ENCODE data around the gene ATP6V0E1. TPM values are rescaled to one million over a fixed set of nuclear protein-coding genes. Genes with fewer than 3 reads are reported as not detected.

ATP6V0E1 gene
- 135 and 154 TPM in 2 replicates for total RNA-seq (2014; rRNA removed; shearing (Covaris generic))
- polyA plus RNA-seq (2014; cell fraction: nucleus; rRNA removed): 64.5 and 65.5 TPM in 2 replicates

GRCh38 chr5:172983542-172984243, at the start of gene ATP6V0E1:
Gene ATP6V0E1, plus strand, starts transcription at chr5:172983771. Its CDS starts 90 bp downstream, at chr5:172983861.
- peak; percentile 91 for DNase-seq (ENCODE audit: extremely low read depth, low read depth)

- DNase-seq (ENCODE audit: extremely low read depth, low read depth): no peak
These were observed 48.5 kb upstream of the ATP6V0E1 start for GRCh38 chr5:172935096-172935495.

GRCh38 chr5:172936401-172936800, 47.2 kb upstream of the ATP6V0E1 start:
- no peak for DNase-seq (ENCODE audit: extremely low read depth, low read depth)

- DNase-seq (ENCODE audit: extremely low read depth, low read depth): no peak
These were observed 44.5 kb upstream of the ATP6V0E1 start for GRCh38 chr5:172939071-172939470.

GRCh38 chr5:172939611-172940267, 43.8 kb upstream of the ATP6V0E1 start:
- DNase-seq (ENCODE audit: extremely low read depth, low read depth): no peak

GRCh38 chr5:172940268-172941066, 43.1 kb upstream of the ATP6V0E1 start:
- DNase-seq (ENCODE audit: extremely low read depth, low read depth): no peak

GRCh38 chr5:172941067-172941516, 42.5 kb upstream of the ATP6V0E1 start:
- DNase-seq (ENCODE audit: extremely low read depth, low read depth): no peak

- DNase-seq (ENCODE audit: extremely low read depth, low read depth): no peak
These were observed 41.0 kb upstream of the ATP6V0E1 start for GRCh38 chr5:172942556-172942955.

- no peak for DNase-seq (ENCODE audit: extremely low read depth, low read depth)
These were observed 40.2 kb upstream of the ATP6V0E1 start for GRCh38 chr5:172943283-172943841.

- DNase-seq (ENCODE audit: extremely low read depth, low read depth): no peak
These were observed 39.7 kb upstream of the ATP6V0E1 start for GRCh38 chr5:172943906-172944305.

GRCh38 chr5:172944741-172945140, 38.8 kb upstream of the ATP6V0E1 start:
- DNase-seq (ENCODE audit: extremely low read depth, low read depth): no peak

- DNase-seq (ENCODE audit: extremely low read depth, low read depth): no peak
These were observed 38.4 kb upstream of the ATP6V0E1 start for GRCh38 chr5:172945151-172945550.

GRCh38 chr5:172946146-172946545, 37.4 kb upstream of the ATP6V0E1 start:
- no peak for DNase-seq (ENCODE audit: extremely low read depth, low read depth)

GRCh38 chr5:172949426-172949825, 34.1 kb upstream of the ATP6V0E1 start:
- no peak for DNase-seq (ENCODE audit: extremely low read depth, low read depth)

GRCh38 chr5:172950176-172950965, 33.2 kb upstream of the ATP6V0E1 start:
- no peak for DNase-seq (ENCODE audit: extremely low read depth, low read depth)

- no peak for DNase-seq (ENCODE audit: extremely low read depth, low read depth)
These were observed 32.1 kb upstream of the ATP6V0E1 start for GRCh38 chr5:172951371-172952033.

- no peak for DNase-seq (ENCODE audit: extremely low read depth, low read depth)
These were observed 31.5 kb upstream of the ATP6V0E1 start for GRCh38 chr5:172952034-172952511.

- no peak for DNase-seq (ENCODE audit: extremely low read depth, low read depth)
These were observed 29.5 kb upstream of the ATP6V0E1 start for GRCh38 chr5:172953776-172954675.

All from NCI-H460 (cell line).